ENCODE results near the gene AUNIP. TPM values are rescaled to one million over a fixed set of nuclear protein-coding genes. Genes with fewer than 3 reads are reported as not detected.

Gene AUNIP
- total and polyA plus RNA-seq, 2 donors (not counting 3 experiments of a cell fraction or from before 2014, with no cell fraction given), result 1.8 to 4.5 TPM

- ChIA-PET CTCF (interaction anchor here (1.2 to 1.4 kb wide), 2 partner anchors 184 to 230 kb away, joined by 4 read pairs; no protein-coding TSS in a partner anchor), POLR2A (no interaction called here)
- intact Hi-C loops (cut with micrococcal nuclease), result loop anchor here (10.0 kb wide), 2 partner anchors 369 to 569 kb away; partner anchors contain the start of genes MACO1 and SYF2
- Histone ChIP-seq H3K79me2 (ENCODE audit: control insufficient read depth, insufficient read depth, low read length) (peaks cover 20% of the 10 kb centered on the region), H3K9me1 (replicated peaks; ENCODE audit: control insufficient read depth, extremely low read depth, insufficient read depth, low read length) (no peaks in the 10 kb centered on the region), H4K20me1 (replicated peaks; ENCODE audit: control insufficient read depth, extremely low read depth, insufficient read depth, low read length) (no peaks in the 10 kb centered on the region), H3K27ac (ENCODE audit: insufficient read depth, low read depth, low read length) (no peak overlapping the region), H3K9ac (replicated peaks; ENCODE audit: extremely low read depth, insufficient read depth, low read length) (no peak overlapping the region), H3K4me2 (ENCODE audit: insufficient read depth, low read length) (no peak overlapping the region), H3K36me3 (ENCODE audit: control insufficient read depth in 2 of 2, extremely low read depth in 1 of 2, insufficient read depth in 2 of 2, low read length in 2 of 2) (peaks cover 4 to 8% of the 10 kb centered on the region in 2 experiments), H3K27me3 (ENCODE audit: control insufficient read depth in 2 of 2, insufficient read depth in 2 of 2, low read length in 2 of 2) (no peaks in the 10 kb centered on the region), H3K4me3 (replicated peaks in 1 of 3; ENCODE audit: insufficient read depth in 1 of 3, low read depth in 1 of 3, low read length in 3 of 3) (no peak overlapping the region), H3K9me3 (replicated peaks; ENCODE audit: control insufficient read depth, insufficient read depth, low read length) (no peaks in the 10 kb centered on the region), H3K4me1 (ENCODE audit: control insufficient read depth, extremely low read depth, insufficient read depth, low read length) (peaks cover 43% of the 10 kb centered on the region), H2AFZ (ENCODE audit: low read depth, low read length) (no peak overlapping the region)
- DNase-seq (ENCODE audit: low read depth, low spot score) (no peak), FAIRE-seq (no peak)
- no peak for TF ChIP-seq GATA2 (IDR thresholded peaks at IDR 0.05; ENCODE audit: insufficient read depth, insufficient read length, low read depth, low read length)
- no peak for TF ChIP-seq JUN (IDR thresholded peaks at IDR 0.05; ENCODE audit: borderline replicate concordance, insufficient read depth, insufficient read length, low read depth)
- no peak for TF ChIP-seq FOS (IDR thresholded peaks at IDR 0.05; ENCODE audit: borderline replicate concordance, insufficient read depth, low read length)
- no peak for TF ChIP-seq POLR2AphosphoS5 (IDR thresholded peaks at IDR 0.05; ENCODE audit: insufficient read depth, low read depth, low read length)
- TF ChIP-seq EZH2 (IDR thresholded peaks at IDR 0.05; ENCODE audit: borderline replicate concordance, low read depth, low read length, severe bottlenecking), result no peak
- TF ChIP-seq MAX (IDR thresholded peaks at IDR 0.05; ENCODE audit: insufficient read depth, insufficient read length), result no peak
- no peak for TF ChIP-seq MYC (IDR thresholded peaks at IDR 0.05; ENCODE audit: low read depth, low read length)
- TF ChIP-seq POLR2A (IDR thresholded peaks at IDR 0.05; ENCODE audit: low read depth, low read length), result no peak
- TF ChIP-seq CTCF (IDR thresholded peaks at IDR 0.05; ENCODE audit: extremely low read depth in 1 of 2, insufficient read depth in 1 of 2, low read depth in 1 of 2, low read length in 2 of 2), result no peak
- BruUV-seq (replicated peaks), result no TSS peak
- dilution Hi-C loops (cut with MboI; ENCODE audit: extremely low pct_ligation_motif_present, low sequenced_read_pairs), result no loop called here
Observed at GRCh38 chr1:25803368-25803767, 55.9 kb downstream of the AUNIP start.
